Activated CD4-positive, alpha-beta T cell treated with anti-CD3 and anti-CD28 coated beads, Interleukin-10, Interleukin-2, amounts not matched to agents 100 ng/mL and 50 ng/mL, durations not matched to agents 16 hours and 8 hours (primary cell): ENCODE results near the gene CDT1.
"Not testable (repeated sequence)": the region's sequence is repeated elsewhere in the genome, so short reads cannot be mapped to it uniquely, and the experiment has no call there.

Experiments used
- DNase-seq: peaks from one replicate; pipeline ENCODE4 v3.0.0-alpha.2; 2020

The CDT1 gene

DNA sequence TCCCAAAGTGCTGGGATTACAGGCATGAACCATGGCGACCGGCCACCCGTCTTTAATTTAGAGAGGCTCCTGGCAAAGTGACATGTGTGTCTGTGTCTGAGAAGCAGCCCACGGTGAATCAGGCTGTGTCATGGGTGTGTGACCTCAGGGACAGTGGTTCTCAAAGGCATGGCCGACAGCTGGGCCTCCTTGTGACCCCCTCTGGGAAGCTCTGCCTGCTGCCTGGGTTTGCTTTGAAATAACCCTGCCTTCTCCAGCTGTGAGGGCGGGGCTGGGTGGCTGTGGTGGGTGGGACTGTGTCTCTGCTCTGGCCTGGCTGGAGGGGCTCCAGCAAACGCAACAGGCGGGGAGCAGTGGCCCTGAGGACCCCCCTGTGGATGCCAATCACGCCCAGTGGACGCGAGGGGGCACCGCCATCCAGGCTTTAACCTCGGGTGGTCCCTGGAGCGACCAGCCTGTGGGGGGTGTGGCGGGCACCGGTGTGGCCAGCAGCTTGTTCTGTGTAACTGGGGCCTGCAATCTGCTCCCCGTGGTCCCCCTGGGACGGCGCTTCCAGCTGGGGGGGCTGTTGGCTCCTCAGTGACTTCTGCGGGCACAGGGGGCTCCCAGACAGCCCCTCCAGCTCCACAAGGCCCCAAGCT lies 16.9 kb downstream of the CDT1 start:
- no peak for DNase-seq

DNA sequence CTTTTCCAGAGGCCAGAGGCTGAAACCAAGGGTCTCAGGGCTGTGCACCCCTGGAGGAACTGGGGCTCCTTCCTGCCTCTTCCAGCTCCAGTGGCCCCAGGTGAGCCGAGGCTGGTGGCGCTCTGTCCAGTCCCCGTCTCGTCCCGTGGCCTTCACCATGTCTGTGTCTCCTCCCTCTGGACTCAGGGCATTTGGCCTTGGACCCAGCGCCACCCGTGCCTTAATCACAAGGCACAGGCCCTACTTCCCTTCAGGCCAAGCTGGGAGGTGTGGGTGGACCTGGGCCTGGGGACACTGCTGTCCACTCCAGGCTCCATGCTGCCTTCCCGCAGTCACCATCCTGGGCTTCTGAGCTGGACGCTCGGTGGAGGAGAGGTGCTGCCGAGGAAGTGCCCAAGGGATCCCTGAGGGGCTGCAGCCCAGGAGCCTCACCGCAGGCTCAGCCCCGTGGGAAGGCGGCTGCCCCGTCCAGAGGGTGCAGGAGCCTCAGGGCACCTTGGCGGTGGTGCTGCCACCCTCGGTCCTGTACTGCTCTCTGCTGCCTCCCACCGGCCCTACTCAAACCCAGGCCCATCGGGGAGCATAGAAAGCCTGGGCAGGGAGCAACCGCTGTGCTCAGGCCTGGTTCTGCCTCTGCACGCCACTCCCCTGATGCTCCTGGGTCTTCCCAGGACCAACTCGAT lies 17.7 kb downstream of the CDT1 start:
- DNase-seq, result no peak

DNA sequence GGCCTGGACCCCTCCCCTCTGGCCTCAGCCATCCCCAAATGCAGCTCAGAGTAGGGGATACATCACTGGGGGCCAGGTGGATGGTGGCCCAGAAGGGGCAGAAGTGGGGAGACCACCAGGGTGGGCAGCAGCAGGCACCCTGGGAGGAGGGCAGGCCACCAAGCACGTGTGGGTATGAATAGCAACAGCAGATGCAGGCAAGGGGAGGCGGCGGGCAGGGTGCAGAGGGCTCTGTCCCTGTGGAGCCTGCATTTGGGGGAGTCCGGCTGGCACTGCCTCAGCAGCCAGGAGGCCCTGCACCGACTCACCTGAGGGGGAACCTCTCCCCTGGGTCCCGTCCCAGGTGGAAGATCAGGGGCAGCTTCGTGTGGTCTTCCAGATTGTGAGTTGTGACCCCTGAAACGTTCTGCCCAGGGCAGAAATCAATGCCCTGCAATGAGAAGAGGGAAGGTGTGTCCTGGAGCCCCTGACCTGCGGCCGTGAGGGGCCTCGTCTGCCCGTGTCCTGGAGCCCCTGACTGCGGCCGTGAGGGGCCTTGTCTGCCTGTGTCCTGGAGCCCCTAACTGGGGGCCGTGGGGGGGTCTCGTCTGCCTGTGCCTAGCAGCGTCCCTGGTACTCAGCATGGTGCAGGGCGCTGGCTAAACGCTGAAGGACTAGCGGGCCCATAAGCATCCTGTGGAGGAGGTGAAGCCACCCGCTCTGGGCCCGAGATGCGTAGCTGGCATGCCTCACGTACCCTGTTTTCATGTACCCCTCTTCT lies 18.9 kb downstream of the CDT1 start:
- DNase-seq, result no peak

GRCh38 chr16:88823646-88824045 lies 20.1 kb downstream of the CDT1 start:
- DNase-seq, result not testable (repeated sequence)

DNA sequence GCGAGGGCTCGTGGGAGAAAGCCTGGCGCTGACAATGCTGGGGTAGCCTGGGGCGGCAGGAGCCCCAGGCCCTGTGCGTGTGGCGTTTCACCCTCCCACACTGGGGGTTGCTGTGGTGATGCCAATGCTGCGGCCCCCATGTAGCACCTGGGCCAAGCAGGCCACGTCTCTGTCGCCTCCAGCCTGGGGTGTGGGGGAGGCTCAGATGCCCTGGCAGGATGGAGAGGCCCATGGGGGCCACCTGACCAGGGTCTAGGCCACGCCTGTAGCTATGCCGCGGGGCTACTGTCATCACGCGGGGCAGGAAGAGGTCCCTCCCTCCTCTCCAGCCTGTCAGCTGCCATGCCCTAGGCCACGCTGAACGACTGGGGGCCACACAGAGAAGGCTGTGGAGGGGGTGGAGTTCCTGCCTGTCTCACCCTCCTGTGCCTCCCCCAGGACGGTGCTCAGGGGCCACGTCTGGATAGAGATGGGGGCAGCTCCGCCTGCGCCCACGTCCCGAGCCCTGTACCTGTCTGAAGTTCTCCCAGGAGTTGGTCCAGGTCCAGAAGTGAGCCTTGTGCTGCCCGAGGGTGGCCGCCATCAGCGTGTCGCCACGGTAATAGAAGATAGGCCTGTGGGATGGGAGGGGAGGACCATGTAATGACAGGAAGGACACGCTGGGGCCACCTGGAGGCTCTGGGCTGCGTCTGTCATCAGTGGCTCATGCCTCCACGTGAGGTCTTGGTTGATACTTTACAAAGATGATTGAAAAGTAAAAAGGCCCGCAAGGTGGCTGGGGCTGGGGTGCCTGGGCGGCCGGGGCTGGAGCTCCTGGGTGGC lies 20.9 kb downstream of the CDT1 start:
- no peak for DNase-seq

- DNase-seq, result no peak
Measured at GRCh38 chr16:88825146-88825545, 21.6 kb downstream of the CDT1 start.

DNA sequence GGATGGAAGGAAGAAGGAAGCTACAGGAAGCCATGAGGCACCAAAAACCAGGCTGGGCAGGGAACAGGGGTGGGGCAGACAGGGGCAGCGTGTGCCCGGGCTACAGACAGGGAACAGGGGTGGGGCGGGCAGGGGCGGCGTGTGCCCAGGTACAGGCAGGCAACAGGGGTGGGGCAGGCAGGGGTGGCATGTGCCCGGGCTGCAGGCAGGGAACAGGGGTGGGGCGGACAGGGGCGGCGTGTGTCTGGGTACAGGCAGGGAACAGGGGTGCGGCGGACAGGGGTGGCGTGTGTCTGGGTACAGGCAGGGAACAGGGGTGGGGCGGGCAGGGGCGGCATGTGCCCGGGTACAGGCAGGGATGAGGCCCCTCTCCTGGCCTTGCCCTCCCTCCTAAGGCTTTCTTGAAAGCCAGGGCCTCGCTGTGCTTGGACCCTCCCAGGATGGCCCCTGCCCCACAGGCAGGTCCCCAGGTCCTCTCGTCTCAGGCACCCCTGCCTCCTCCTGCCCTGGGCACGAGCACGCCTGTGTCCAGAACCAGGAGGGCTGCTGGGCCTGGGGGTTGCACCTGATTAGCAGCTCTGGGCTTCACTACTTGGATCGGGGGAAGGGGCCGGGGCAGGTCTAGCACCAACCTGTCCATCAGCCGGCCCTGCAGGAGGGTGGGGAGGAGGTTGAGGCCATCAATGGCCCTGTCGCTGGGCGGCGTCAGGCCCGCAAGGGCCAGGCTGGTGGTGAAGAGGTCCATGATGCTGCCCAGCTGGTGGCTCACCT lies 22.7 kb downstream of the CDT1 start:
- DNase-seq, result no peak

- DNase-seq, result no peak
Measured at GRCh38 chr16:88827727-88828126, 24.1 kb downstream of the CDT1 start.

DNA sequence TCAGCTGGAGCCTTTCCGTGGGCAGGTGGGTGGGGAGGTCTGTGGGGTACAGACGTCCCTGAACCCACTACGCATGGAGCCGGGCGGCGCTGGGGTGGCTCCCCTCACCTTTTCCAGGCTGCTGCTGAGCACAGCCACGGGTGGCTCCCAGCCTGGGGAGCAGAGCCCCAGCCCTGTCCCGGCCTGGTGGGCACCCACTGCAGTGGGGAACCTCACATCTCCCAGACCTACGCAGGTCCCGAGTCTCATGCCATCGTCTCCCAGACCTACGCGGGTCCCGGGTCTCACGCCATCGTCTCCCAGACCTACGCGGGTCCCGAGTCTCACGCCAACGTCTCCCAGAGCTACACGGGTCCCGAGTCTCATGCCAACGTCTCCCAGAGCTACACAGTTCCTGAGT lies 25.1 kb downstream of the CDT1 start:
- no peak for DNase-seq

DNA sequence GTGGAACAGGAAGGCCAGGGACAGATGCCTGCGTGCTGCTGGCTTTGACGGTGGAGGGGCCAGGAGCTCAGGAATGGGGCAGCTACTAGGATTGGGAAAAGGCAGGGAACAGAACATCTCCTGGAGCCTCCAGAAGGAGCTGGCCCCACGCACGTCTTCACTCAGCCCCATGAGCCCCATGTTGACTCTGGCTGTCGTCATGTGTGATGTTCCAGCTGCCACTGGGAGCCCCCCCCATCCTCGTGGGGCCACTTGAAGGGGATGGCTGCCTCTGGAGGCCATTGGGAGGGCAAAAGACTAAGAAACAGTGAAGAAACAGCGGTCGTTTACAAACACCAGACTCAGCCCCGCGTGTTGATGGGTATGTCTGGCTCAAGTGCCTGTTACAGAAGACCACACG lies 26.7 kb downstream of the CDT1 start:
- no peak for DNase-seq

DNA sequence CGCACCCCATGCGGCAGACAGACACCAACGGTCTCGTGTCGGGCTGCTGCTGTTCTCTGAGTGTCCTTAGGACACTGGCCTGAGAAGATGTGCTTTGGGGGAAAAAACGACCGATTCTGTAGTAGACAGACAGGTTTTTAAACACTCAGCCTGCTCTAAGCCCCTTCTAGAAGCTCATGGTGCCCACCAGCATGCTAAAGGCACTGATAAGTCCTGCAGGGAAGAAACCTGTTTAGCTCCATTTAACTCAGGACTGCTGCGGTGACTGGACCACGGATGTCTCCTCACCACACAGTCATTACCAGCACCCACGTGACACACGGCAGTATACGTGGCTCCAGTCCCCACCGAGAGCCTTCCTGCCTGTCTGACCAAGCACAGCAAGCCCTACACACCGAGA lies 27.2 kb downstream of the CDT1 start:
- DNase-seq, result no peak

DNA sequence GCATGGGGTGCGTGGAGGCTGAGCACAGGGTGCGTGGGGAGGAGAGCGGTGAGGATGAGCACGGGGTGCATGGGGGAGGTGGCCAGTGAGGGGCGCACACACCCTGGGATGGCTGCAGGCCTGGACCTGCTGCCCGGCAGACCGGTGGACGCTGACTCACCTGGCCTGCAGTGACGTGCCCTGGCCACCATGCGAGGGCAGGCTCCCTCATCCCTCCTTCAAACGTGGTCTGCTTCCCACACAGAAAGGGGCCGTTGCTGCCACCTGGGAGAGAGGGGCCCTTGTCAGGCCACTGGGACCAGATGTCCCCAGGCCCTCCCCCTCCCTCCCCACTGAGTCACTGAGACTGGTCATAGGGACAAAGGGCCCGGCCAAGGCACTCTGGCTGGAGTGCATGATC lies 28.2 kb downstream of the CDT1 start:
- no peak for DNase-seq

DNA sequence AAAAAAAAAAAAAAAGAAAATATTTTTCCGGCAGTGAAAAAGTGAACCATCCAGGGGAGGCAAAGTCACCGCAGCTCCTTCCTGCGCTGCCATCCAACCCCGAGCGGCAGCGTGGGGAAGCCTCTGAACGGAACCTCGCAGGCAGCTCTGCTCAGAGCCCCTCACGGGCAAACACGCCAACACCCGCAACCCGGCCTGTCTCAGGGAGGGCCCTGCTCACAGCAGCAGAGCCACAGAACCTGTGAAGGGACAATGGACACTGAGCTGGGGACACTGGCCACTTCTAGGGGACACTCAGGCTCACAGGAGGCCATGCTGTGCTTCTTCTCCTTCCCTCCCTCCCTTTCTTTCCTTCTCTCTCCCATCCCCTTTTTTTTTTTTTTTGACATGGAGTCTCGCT lies 29.5 kb downstream of the CDT1 start:
- no peak for DNase-seq

GRCh38 chr16:88834670-88835069 lies 31.1 kb downstream of the CDT1 start:
- DNase-seq, result no peak

DNA sequence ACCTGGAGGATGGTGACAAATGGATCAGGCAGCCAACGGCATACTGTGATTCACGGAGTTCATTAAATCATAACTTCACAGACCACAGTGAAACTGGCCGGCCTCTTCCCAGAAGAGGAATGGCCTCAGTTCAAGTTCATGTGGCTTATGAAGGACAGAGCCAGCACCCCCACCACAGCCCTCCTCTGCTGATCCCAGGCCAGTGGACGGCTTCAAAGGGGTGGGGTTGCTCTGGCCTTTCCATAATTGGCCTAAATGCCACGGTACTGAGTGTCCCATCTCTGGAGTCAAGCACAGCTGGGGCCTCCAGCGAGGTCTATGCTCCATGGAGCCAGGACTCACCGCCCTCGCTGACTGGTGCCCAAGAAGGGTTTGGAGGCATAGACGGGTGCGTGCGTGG lies 31.8 kb downstream of the CDT1 start:
- no peak for DNase-seq

- DNase-seq, result no peak
Measured at GRCh38 chr16:88835818-88836217, 32.2 kb downstream of the CDT1 start.

DNA sequence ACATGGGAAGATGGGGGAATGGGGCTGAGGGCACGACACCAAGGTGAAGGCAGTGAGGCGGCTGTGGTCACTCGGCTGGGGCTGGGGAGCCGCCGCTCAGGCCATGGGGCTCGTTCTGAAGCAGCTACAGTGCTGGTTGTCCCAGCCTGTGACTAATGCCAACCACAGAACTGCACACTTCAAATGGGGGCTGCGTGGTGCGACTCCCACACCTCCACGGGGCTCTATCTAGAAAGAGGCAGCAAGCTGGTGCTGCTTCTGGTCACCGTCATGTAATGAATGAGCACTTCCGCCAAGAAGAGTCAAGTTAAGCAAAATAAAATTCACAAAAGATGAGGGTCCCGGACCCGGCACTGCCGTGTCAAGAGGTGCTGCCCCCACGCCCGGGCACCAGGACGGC lies 33.2 kb downstream of the CDT1 start:
- no peak for DNase-seq

- DNase-seq, result no peak
Measured at GRCh38 chr16:88837806-88838205, 34.2 kb downstream of the CDT1 start.

GRCh38 chr16:88838566-88838965 lies 35.0 kb downstream of the CDT1 start:
- no peak for DNase-seq

DNA sequence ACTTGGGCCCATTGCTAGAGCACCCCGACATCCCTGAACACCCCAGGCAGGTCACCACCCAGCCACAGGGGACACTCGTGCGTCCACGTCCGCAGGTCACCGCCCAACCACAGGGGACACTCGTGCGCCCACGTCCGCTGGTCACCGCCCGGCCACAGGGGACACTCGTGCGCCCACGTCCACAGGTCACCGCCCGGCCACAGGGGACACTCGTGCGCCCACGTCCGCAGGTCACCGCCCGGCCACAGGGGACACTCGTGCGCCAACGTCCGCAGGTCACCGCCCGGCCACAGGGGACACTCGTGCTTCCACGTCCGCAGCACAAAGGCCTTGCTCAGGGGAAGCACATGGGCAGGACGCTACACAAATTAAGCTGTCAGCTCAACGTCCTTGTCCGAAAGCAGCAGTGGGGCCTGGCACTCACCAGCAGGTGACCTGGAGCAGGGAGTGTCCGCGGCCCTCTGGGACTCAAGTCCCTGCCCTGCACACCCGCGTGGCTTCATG lies 35.5 kb downstream of the CDT1 start:
- DNase-seq, result no peak

DNA sequence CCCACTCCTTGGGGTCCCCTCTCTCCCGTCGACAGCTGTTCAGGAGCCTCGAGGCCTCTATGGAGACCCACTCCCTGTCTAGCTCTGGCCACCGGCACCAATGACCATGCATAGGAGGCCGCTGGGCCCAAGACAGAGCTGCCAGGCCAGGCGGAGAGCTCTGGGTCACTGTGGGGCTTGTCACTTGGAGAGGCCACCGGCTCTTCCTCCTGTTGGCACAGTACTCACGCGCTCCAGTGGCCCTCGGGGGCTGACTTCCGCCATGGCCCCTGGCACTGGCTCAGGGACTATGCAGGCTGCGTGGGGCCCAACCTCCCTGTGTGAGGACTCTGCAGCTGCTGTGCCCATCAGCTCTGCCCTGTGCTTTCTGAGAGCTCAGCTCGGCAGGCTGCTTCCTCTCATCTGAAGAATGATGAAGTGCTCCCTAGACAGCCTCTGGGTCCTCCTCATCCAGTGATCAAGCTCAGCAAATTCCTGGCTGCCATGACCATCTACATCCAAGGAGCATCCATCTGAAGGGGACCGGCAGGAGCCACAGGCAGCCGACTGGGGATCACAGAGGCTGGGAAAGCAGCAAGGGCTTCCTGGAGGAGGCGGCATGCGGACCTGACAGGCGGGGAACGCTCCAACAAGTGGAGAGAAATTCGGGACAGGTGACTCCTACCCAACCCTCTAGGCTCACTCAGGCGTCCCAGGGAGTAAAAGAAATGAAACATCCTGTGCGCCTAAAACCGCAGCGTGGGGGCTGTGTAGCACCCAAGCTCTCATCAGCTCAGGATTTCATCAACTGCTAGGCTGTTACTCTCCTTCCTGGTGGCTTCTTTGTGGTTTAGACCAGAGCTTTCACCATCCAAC lies 36.4 kb downstream of the CDT1 start:
- DNase-seq, result no peak
